ENCODE measurements around the gene NPEPL1.

Gene NPEPL1

GRCh38 chr20:58694241-58695083, 1.9 kb downstream of the NPEPL1 start:
- DNase-seq (ENCODE audit: insufficient read length, low spot score) (no peak), FAIRE-seq (no peak)
- TF ChIP-seq CTCF (IDR thresholded peaks at IDR 0.05; ENCODE audit: insufficient read depth, missing control alignments): no peak

DNA sequence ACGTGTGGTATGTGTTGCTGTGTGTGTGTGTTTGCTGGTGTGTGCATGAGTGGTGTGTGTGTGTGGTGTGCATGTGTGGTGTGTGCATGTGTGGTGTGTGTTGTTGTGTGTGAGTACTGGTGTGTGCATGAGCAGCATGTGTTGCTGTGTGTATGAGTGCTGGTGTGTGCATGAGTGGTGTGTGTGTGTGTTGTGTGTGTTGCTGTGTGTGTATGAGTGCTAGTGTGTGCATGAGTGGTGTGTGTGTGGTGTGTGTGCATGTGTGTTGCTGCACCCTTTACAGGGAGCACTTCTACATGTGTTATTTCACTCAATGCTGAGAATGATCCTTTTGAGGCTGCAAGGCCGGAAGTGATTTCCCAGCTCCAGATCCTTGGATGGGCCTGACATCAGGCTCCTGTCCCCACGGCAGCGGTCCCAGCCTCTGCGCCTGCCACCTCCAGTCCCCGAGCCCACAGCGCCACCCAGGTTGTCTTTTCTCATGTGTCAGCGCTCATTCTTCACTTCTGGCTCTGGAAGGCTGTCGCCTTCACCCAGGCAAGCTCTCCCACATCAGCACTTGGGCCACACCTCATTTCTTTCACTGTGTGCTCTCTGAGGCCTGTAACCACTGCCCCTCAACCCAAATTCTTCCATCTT, 2.6 kb downstream of the NPEPL1 start:
- peak; percentile 6 for TF ChIP-seq CTCF (IDR thresholded peaks at IDR 0.05; ENCODE audit: insufficient read depth, missing control alignments)
- no peak for DNase-seq (ENCODE audit: insufficient read length, low spot score)
- no peak for FAIRE-seq

GRCh38 chr20:58695895-58696375, 3.3 kb downstream of the NPEPL1 start:
- TF ChIP-seq CTCF (IDR thresholded peaks at IDR 0.05; ENCODE audit: insufficient read depth, missing control alignments): no peak
- DNase-seq (ENCODE audit: insufficient read length, low spot score) (no peak), FAIRE-seq (no peak)

GRCh38 chr20:58696411-58696961, 3.9 kb downstream of the NPEPL1 start:
- no peak for TF ChIP-seq CTCF (IDR thresholded peaks at IDR 0.05; ENCODE audit: insufficient read depth, missing control alignments)
- no peak for FAIRE-seq
- no peak for DNase-seq (ENCODE audit: insufficient read length, low spot score)

- DNase-seq (ENCODE audit: insufficient read length, low spot score): no peak
- no peak for TF ChIP-seq CTCF (IDR thresholded peaks at IDR 0.05; ENCODE audit: insufficient read depth, missing control alignments)
- FAIRE-seq: no peak
Observed at GRCh38 chr20:58697201-58697866, 4.7 kb downstream of the NPEPL1 start.

- FAIRE-seq (no peak), DNase-seq (ENCODE audit: insufficient read length, low spot score) (no peak)
- no peak for TF ChIP-seq CTCF (IDR thresholded peaks at IDR 0.05; ENCODE audit: insufficient read depth, missing control alignments)
Observed at GRCh38 chr20:58697867-58698703, 5.5 kb downstream of the NPEPL1 start.

Measured in D721Med (cell line).